ENCODE results near the gene TNFRSF12A. TPM values are rescaled to one million over a fixed set of nuclear protein-coding genes. Genes with fewer than 3 reads are reported as not detected.
"Not testable (repeated sequence)": the region's sequence is repeated elsewhere in the genome, so short reads cannot be mapped to it uniquely, and the experiment has no call there.

The TNFRSF12A gene
- total and polyA plus RNA-seq, 4 donors: 4.5 to 9.9 (median 6.3) TPM

GRCh38 chr16:3060339-3061127 is 40.4 kb downstream of the TNFRSF12A start:
- peaks cover 22% of the 10 kb centered on the region for H3K4me1 ChIP-seq (ENCODE audit: control insufficient read depth, insufficient read depth, low read length)
- no peaks in the 10 kb centered on the region for H3K27me3 ChIP-seq (ENCODE audit: control insufficient read depth, insufficient read depth, low read length)
- DNase-seq (ENCODE audit: low read depth in 4 of 6, low spot score in 6 of 6): no peak
- H3K27ac ChIP-seq (ENCODE audit: low read depth, low read length): no peak overlapping the region
- H3K36me3 ChIP-seq (ENCODE audit: control insufficient read depth, insufficient read depth, low read length): peaks cover 16% of the 10 kb centered on the region
- no peak overlapping the region for H3K4me3 ChIP-seq (ENCODE audit: low read depth, low read length)
- no peaks in the 10 kb centered on the region for H3K9me3 ChIP-seq (ENCODE audit: control insufficient read depth, insufficient read depth, low read length)
- WGBS (ENCODE audit: insufficient coverage): 88% methylated on average over 10 of the region's 14 CpGs

GRCh38 chr16:3062553-3062952 is 42.4 kb downstream of the TNFRSF12A start:
- no peak for DNase-seq (ENCODE audit: low read depth in 4 of 6, low spot score in 6 of 6)
- H3K36me3 ChIP-seq (ENCODE audit: control insufficient read depth, insufficient read depth, low read length): no peaks in the 10 kb centered on the region
- no peaks in the 10 kb centered on the region for H3K9me3 ChIP-seq (ENCODE audit: control insufficient read depth, insufficient read depth, low read length)
- H3K27ac ChIP-seq (ENCODE audit: low read depth, low read length): no peak overlapping the region
- H3K27me3 ChIP-seq (ENCODE audit: control insufficient read depth, insufficient read depth, low read length): no peaks in the 10 kb centered on the region
- WGBS (ENCODE audit: insufficient coverage): 100% methylated on average over 2 of the region's 6 CpGs
- peaks cover 21% of the 10 kb centered on the region for H3K4me1 ChIP-seq (ENCODE audit: control insufficient read depth, insufficient read depth, low read length)
- no peak overlapping the region for H3K4me3 ChIP-seq (ENCODE audit: low read depth, low read length)

- 84% methylated on average over 5 of the region's 8 CpGs for WGBS (ENCODE audit: insufficient coverage)
- no peak for DNase-seq (ENCODE audit: low read depth in 4 of 6, low spot score in 6 of 6)
- no peak overlapping the region for H3K27ac ChIP-seq (ENCODE audit: low read depth, low read length)
- no peak overlapping the region for H3K4me3 ChIP-seq (ENCODE audit: low read depth, low read length)
- no peaks in the 10 kb centered on the region for H3K36me3 ChIP-seq (ENCODE audit: control insufficient read depth, insufficient read depth, low read length)
- H3K27me3 ChIP-seq (ENCODE audit: control insufficient read depth, insufficient read depth, low read length): no peaks in the 10 kb centered on the region
- H3K9me3 ChIP-seq (ENCODE audit: control insufficient read depth, insufficient read depth, low read length): no peaks in the 10 kb centered on the region
- H3K4me1 ChIP-seq (ENCODE audit: control insufficient read depth, insufficient read depth, low read length): peaks cover 10% of the 10 kb centered on the region
Observed at GRCh38 chr16:3063625-3064386, 43.6 kb downstream of the TNFRSF12A start.

- Histone ChIP-seq H3K4me1 (ENCODE audit: control insufficient read depth, insufficient read depth, low read length) (peaks cover 4% of the 10 kb centered on the region), H3K27me3 (ENCODE audit: control insufficient read depth, insufficient read depth, low read length) (no peaks in the 10 kb centered on the region), H3K27ac (ENCODE audit: low read depth, low read length) (no peak within 1 kb of the TSS), H3K9me3 (ENCODE audit: control insufficient read depth, insufficient read depth, low read length) (no peaks in the 10 kb centered on the region), H3K36me3 (ENCODE audit: control insufficient read depth, insufficient read depth, low read length) (no peaks in the 10 kb centered on the region), H3K4me3 (ENCODE audit: low read depth, low read length) (no peak within 1 kb of the TSS)
- 75% methylated on average over 9 of the region's 13 CpGs for WGBS (ENCODE audit: insufficient coverage)
- DNase-seq (ENCODE audit: low read depth in 4 of 6, low spot score in 6 of 6): peak in 1 of 6 donors; percentile 34
Observed at GRCh38 chr16:3065069-3065741, 45.0 kb downstream of the TNFRSF12A start, which contains the start of gene IL32. IL32 (plus strand) TSS chr16:3065640; CDS start chr16:3065812, 172 bp downstream.

- H3K4me1 ChIP-seq (ENCODE audit: control insufficient read depth, insufficient read depth, low read length): peaks cover 4% of the 10 kb centered on the region
- no peaks in the 10 kb centered on the region for H3K36me3 ChIP-seq (ENCODE audit: control insufficient read depth, insufficient read depth, low read length)
- WGBS (ENCODE audit: insufficient coverage): 84% methylated on average over 25 of the region's 26 CpGs
- H3K27ac ChIP-seq (ENCODE audit: low read depth, low read length): no peak overlapping the region
- no peaks in the 10 kb centered on the region for H3K9me3 ChIP-seq (ENCODE audit: control insufficient read depth, insufficient read depth, low read length)
- H3K4me3 ChIP-seq (ENCODE audit: low read depth, low read length): no peak overlapping the region
- no peaks in the 10 kb centered on the region for H3K27me3 ChIP-seq (ENCODE audit: control insufficient read depth, insufficient read depth, low read length)
- no peak for DNase-seq (ENCODE audit: low read depth in 4 of 6, low spot score in 6 of 6)
Observed at GRCh38 chr16:3065742-3066439, 45.7 kb downstream of the TNFRSF12A start.

- no peak for DNase-seq (ENCODE audit: low read depth in 4 of 6, low spot score in 6 of 6)
- Histone ChIP-seq H3K27ac (ENCODE audit: low read depth, low read length) (no peak overlapping the region), H3K9me3 (ENCODE audit: control insufficient read depth, insufficient read depth, low read length) (no peaks in the 10 kb centered on the region), H3K4me3 (ENCODE audit: low read depth, low read length) (no peak overlapping the region), H3K4me1 (ENCODE audit: control insufficient read depth, insufficient read depth, low read length) (peaks cover 4% of the 10 kb centered on the region), H3K27me3 (ENCODE audit: control insufficient read depth, insufficient read depth, low read length) (no peaks in the 10 kb centered on the region), H3K36me3 (ENCODE audit: control insufficient read depth, insufficient read depth, low read length) (no peaks in the 10 kb centered on the region)
- 86% methylated on average over 6 of the region's 7 CpGs for WGBS (ENCODE audit: insufficient coverage)
Observed at GRCh38 chr16:3066440-3066748, 46.2 kb downstream of the TNFRSF12A start.

GRCh38 chr16:3068487-3068886 is 48.3 kb downstream of the TNFRSF12A start:
- H3K4me3 ChIP-seq (ENCODE audit: low read depth, low read length): no peak overlapping the region
- H3K9me3 ChIP-seq (ENCODE audit: control insufficient read depth, insufficient read depth, low read length): no peaks in the 10 kb centered on the region
- no peak overlapping the region for H3K27ac ChIP-seq (ENCODE audit: low read depth, low read length)
- no peak for DNase-seq (ENCODE audit: low read depth in 4 of 6, low spot score in 6 of 6)
- no peaks in the 10 kb centered on the region for H3K27me3 ChIP-seq (ENCODE audit: control insufficient read depth, insufficient read depth, low read length)
- peaks cover 4% of the 10 kb centered on the region for H3K4me1 ChIP-seq (ENCODE audit: control insufficient read depth, insufficient read depth, low read length)
- 83% methylated on average over 3 of the region's 4 CpGs for WGBS (ENCODE audit: insufficient coverage)
- H3K36me3 ChIP-seq (ENCODE audit: control insufficient read depth, insufficient read depth, low read length): no peaks in the 10 kb centered on the region

GRCh38 chr16:3069146-3069545 is 49.0 kb downstream of the TNFRSF12A start:
- not testable (repeated sequence) for H3K4me1 ChIP-seq (ENCODE audit: control insufficient read depth, insufficient read depth, low read length); H3K9me3 ChIP-seq (ENCODE audit: control insufficient read depth, insufficient read depth, low read length); DNase-seq (ENCODE audit: low read depth in 4 of 6, low spot score in 6 of 6); H3K27me3 ChIP-seq (ENCODE audit: control insufficient read depth, insufficient read depth, low read length); H3K27ac ChIP-seq (ENCODE audit: low read depth, low read length); H3K4me3 ChIP-seq (ENCODE audit: low read depth, low read length); H3K36me3 ChIP-seq (ENCODE audit: control insufficient read depth, insufficient read depth, low read length)
- 87% methylated on average over 10 of the region's 11 CpGs for WGBS (ENCODE audit: insufficient coverage)

GRCh38 chr16:3070608-3071111 is 50.5 kb downstream of the TNFRSF12A start:
- no peaks in the 10 kb centered on the region for H3K27me3 ChIP-seq (ENCODE audit: control insufficient read depth, insufficient read depth, low read length)
- no peaks in the 10 kb centered on the region for H3K36me3 ChIP-seq (ENCODE audit: control insufficient read depth, insufficient read depth, low read length)
- WGBS (ENCODE audit: insufficient coverage): 77% methylated on average over 7 of the region's 9 CpGs
- DNase-seq (ENCODE audit: low read depth in 4 of 6, low spot score in 6 of 6): no peak
- H3K4me3 ChIP-seq (ENCODE audit: low read depth, low read length): no peak overlapping the region
- no peak overlapping the region for H3K27ac ChIP-seq (ENCODE audit: low read depth, low read length)
- peaks cover 7% of the 10 kb centered on the region for H3K4me1 ChIP-seq (ENCODE audit: control insufficient read depth, insufficient read depth, low read length)
- H3K9me3 ChIP-seq (ENCODE audit: control insufficient read depth, insufficient read depth, low read length): no peaks in the 10 kb centered on the region

All from spinal cord (tissue), 10 donors.